ENCODE results near the gene SNORC.
A peak's percentile ranks its signal among the peaks of the same experiment; 100 is the strongest.

The SNORC gene

DNA sequence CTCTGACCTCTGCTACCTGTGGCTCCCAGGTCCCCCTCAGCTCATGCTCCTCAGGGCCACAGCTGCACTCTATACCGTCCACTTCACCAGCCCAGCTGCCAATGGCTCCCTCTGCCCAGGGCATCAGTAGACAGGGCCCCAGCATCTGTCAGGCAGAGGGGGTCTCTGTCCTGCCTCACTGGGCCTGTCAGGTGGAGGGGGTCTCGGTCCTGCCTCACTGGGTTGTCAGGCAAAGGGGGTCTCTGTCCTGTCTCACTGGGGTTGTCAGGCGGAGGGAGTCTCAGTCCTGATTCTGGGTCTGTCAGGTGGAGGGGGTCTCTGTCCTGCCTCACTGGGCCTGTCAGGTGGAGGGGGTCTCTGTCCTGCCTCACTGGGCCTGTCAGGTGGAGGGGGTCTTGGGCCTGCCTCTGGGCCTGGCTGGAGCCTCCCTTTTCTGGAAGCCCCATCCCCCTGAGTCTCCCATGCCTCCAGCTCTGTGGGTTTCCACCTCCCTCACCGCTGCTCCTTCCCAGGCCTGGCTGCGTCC, 19.9 kb downstream of the SNORC start:
- Histone ChIP-seq H3K9ac (ENCODE audit: low read depth, low read length, poor library complexity) (no peak overlapping the region), H3K18ac (ENCODE audit: low read length) (peak overlapping the region; percentile 40), H2AK5ac (ENCODE audit: low read depth, low read length) (peak overlapping the region; percentile 77), H4K91ac (ENCODE audit: low read depth, low read length, poor library complexity) (no peak overlapping the region), H2AFZ (ENCODE audit: low read length) (no peak overlapping the region), H2BK5ac (ENCODE audit: low read length) (no peak overlapping the region), H2BK120ac (ENCODE audit: low read depth, low read length) (no peak overlapping the region), H3K23ac (ENCODE audit: low read depth, low read length, poor library complexity) (no peak overlapping the region), H3K4me2 (ENCODE audit: insufficient read depth, low read length, poor library complexity, severe bottlenecking) (no peak overlapping the region), H2BK15ac (ENCODE audit: low read length) (peak overlapping the region; percentile 30), H3K4me1 (ENCODE audit: control insufficient read depth in 2 of 2, insufficient read depth in 1 of 2, low read depth in 1 of 2, low read length in 2 of 2) (peaks cover 6 to 10% of the 10 kb centered on the region in 2 donors), H3K9me3 (replicated peaks in 1 of 2; ENCODE audit: control insufficient read depth in 2 of 2, insufficient read depth in 1 of 2, low read depth in 1 of 2, low read length in 2 of 2) (peaks cover 0 to 3% of the 10 kb centered on the region in 2 donors), H3K14ac (ENCODE audit: low read length) (no peak overlapping the region), H3K36me3 (replicated peaks in 1 of 2; ENCODE audit: control insufficient read depth in 2 of 2, insufficient read depth in 2 of 2, low read length in 2 of 2) (no peaks in the 10 kb centered on the region), H3K27me3 (ENCODE audit: control insufficient read depth in 3 of 3, insufficient read depth in 3 of 3, low read depth in 1 of 3, low read length in 3 of 3) (no peaks in the 10 kb centered on the region), H3K4me3 (ENCODE audit: low read length in 2 of 2) (no peak overlapping the region), H2BK12ac (ENCODE audit: low read length) (no peak overlapping the region), H4K8ac (ENCODE audit: low read depth, low read length) (no peak overlapping the region), H3K4ac (ENCODE audit: low read length) (no peak overlapping the region), H3K27ac (replicated peaks; ENCODE audit: low read length) (no peak overlapping the region), H3K79me1 (ENCODE audit: low read depth, low read length) (no peaks in the 10 kb centered on the region)
- no peak for DNase-seq (ENCODE audit: low spot score)
- WGBS, 2 donors (ENCODE audit: extremely low coverage in 2 of 2, insufficient read length in 2 of 2, insufficient replicate concordance in 1 of 2), result no CpG with 5 or more reads among the region's 5 CpGs

DNA sequence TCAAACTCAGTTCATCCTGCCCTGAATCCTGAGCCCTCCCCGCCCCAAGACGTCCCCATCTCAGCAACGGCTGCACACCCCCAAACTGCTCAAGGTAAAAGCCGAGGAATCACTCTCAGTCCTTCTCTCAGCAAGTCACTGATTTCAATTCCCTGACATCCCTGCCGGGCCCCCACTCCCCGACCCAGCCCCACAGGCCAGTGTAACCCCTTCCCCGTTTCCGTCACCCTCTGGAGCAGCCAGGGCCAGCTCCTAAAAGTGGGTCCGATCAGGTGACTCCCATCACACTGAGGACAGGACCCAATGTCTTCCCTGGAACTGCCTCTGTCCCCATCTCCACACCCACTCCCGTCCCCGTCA, 20.5 kb downstream of the SNORC start:
- Histone ChIP-seq H3K4ac (ENCODE audit: low read length) (no peak overlapping the region), H2BK15ac (ENCODE audit: low read length) (peak overlapping the region; percentile 30), H3K9ac (ENCODE audit: low read depth, low read length, poor library complexity) (no peak overlapping the region), H2BK12ac (ENCODE audit: low read length) (no peak overlapping the region), H4K8ac (ENCODE audit: low read depth, low read length) (no peak overlapping the region), H3K27me3 (ENCODE audit: control insufficient read depth in 3 of 3, insufficient read depth in 3 of 3, low read depth in 1 of 3, low read length in 3 of 3) (no peaks in the 10 kb centered on the region), H3K27ac (replicated peaks; ENCODE audit: low read length) (no peak overlapping the region), H2AFZ (ENCODE audit: low read length) (peak overlapping the region; percentile 67), H3K9me3 (replicated peaks in 1 of 2; ENCODE audit: control insufficient read depth in 2 of 2, insufficient read depth in 1 of 2, low read depth in 1 of 2, low read length in 2 of 2) (peaks cover 0 to 3% of the 10 kb centered on the region in 2 donors), H3K36me3 (replicated peaks in 1 of 2; ENCODE audit: control insufficient read depth in 2 of 2, insufficient read depth in 2 of 2, low read length in 2 of 2) (no peaks in the 10 kb centered on the region), H2BK5ac (ENCODE audit: low read length) (no peak overlapping the region), H3K4me1 (ENCODE audit: control insufficient read depth in 2 of 2, insufficient read depth in 1 of 2, low read depth in 1 of 2, low read length in 2 of 2) (peaks cover 6 to 10% of the 10 kb centered on the region in 2 donors), H2AK5ac (ENCODE audit: low read depth, low read length) (peak overlapping the region; percentile 77), H3K4me3 (ENCODE audit: low read length in 2 of 2) (no peak overlapping the region), H3K79me1 (ENCODE audit: low read depth, low read length) (no peaks in the 10 kb centered on the region), H2BK120ac (ENCODE audit: low read depth, low read length) (no peak overlapping the region), H4K91ac (ENCODE audit: low read depth, low read length, poor library complexity) (no peak overlapping the region), H3K14ac (ENCODE audit: low read length) (no peak overlapping the region), H3K4me2 (ENCODE audit: insufficient read depth, low read length, poor library complexity, severe bottlenecking) (no peak overlapping the region), H3K18ac (ENCODE audit: low read length) (peak overlapping the region; percentile 89), H3K23ac (ENCODE audit: low read depth, low read length, poor library complexity) (no peak overlapping the region)
- DNase-seq (ENCODE audit: low spot score), result no peak
- no CpG with 5 or more reads among the region's 11 CpGs for WGBS, 2 donors (ENCODE audit: extremely low coverage in 2 of 2, insufficient read length in 2 of 2, insufficient replicate concordance in 1 of 2)

DNA sequence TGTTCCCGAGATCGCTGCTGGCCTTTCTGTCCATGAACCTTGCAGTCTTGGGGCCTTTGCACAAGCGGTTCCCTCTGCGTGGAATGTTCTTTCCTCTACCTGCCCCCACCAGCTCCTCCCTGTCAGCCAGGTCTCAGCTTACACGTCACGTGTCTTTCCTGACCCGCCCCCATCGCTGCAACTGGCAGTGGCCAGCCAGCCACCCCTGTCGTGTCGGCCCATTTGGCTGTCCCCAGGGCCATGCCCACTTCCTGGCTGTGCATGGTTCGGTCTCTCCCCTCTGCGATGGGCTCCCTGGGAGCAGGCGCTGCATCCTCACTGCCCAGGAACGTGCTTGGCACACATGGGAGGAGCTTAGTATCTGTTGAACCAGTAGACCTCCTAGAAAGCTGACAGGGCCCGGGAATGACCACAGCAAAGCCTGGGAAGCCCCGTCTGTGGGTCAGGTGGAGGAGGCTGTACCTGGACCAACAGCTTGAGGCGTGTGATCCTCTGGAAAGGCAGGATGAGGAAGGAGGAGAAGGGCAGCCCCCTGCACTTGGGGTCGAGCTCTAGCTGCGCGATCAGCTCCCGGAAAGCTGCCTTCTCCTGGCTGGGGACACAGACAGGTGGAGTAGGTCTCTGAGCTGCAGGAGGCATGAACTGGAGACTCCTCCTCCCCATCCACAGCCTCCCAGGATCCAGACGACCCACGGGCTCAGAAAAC, 21.0 kb downstream of the SNORC start:
- Histone ChIP-seq H2BK120ac (ENCODE audit: low read depth, low read length) (no peak overlapping the region), H3K4me3 (ENCODE audit: low read length in 2 of 2) (no peak overlapping the region), H2AFZ (ENCODE audit: low read length) (peak overlapping the region; percentile 67), H2BK15ac (ENCODE audit: low read length) (peak overlapping the region; percentile 30), H3K14ac (ENCODE audit: low read length) (no peak overlapping the region), H3K9ac (ENCODE audit: low read depth, low read length, poor library complexity) (no peak overlapping the region), H3K9me3 (replicated peaks in 1 of 2; ENCODE audit: control insufficient read depth in 2 of 2, insufficient read depth in 1 of 2, low read depth in 1 of 2, low read length in 2 of 2) (peaks cover 0 to 2% of the 10 kb centered on the region in 2 donors), H2AK5ac (ENCODE audit: low read depth, low read length) (no peak overlapping the region), H2BK5ac (ENCODE audit: low read length) (no peak overlapping the region), H3K23ac (ENCODE audit: low read depth, low read length, poor library complexity) (no peak overlapping the region), H3K4me1 (ENCODE audit: control insufficient read depth in 2 of 2, insufficient read depth in 1 of 2, low read depth in 1 of 2, low read length in 2 of 2) (peaks cover 6 to 10% of the 10 kb centered on the region in 2 donors), H3K18ac (ENCODE audit: low read length) (peak overlapping the region; percentile 89), H3K79me1 (ENCODE audit: low read depth, low read length) (no peaks in the 10 kb centered on the region), H3K36me3 (replicated peaks in 1 of 2; ENCODE audit: control insufficient read depth in 2 of 2, insufficient read depth in 2 of 2, low read length in 2 of 2) (no peaks in the 10 kb centered on the region), H3K27me3 (ENCODE audit: control insufficient read depth in 3 of 3, insufficient read depth in 3 of 3, low read depth in 1 of 3, low read length in 3 of 3) (no peaks in the 10 kb centered on the region), H4K91ac (ENCODE audit: low read depth, low read length, poor library complexity) (no peak overlapping the region), H3K27ac (replicated peaks; ENCODE audit: low read length) (no peak overlapping the region), H3K4ac (ENCODE audit: low read length) (peak overlapping the region; percentile 24), H2BK12ac (ENCODE audit: low read length) (peak overlapping the region; percentile 76), H4K8ac (ENCODE audit: low read depth, low read length) (peak overlapping the region; percentile 94), H3K4me2 (ENCODE audit: insufficient read depth, low read length, poor library complexity, severe bottlenecking) (no peak overlapping the region)
- no peak for DNase-seq (ENCODE audit: low spot score)
- no CpG with 5 or more reads among the region's 23 CpGs for WGBS, 2 donors (ENCODE audit: extremely low coverage in 2 of 2, insufficient read length in 2 of 2, insufficient replicate concordance in 1 of 2)

DNA sequence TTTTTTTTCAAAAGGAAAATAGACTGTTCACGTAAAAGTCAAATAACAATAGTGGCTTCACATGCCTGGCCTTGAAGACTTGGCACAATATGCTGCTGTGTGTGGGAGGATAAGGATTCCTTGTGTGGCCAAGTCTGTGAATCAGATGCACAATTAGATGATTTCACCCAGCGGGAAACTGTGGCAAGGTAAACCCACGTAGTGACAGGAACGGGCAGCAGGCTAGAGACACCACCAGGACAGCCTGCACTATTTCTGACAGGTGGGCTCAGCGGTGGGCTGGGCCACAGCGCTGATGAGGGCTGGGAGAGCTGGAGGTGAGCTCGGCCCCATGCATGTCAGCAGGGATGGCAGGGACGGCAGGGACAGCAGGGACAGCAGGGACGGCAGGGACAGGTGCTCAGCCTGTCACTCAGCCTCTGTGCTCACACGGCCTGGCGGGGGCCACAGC, 21.6 kb downstream of the SNORC start:
- H2AFZ ChIP-seq (ENCODE audit: low read length), result peak overlapping the region; percentile 67
- H3K9me3 ChIP-seq (replicated peaks in 1 of 2; ENCODE audit: control insufficient read depth in 2 of 2, insufficient read depth in 1 of 2, low read depth in 1 of 2, low read length in 2 of 2), result no peaks in the 10 kb centered on the region
- no peak overlapping the region for H3K4me2 ChIP-seq (ENCODE audit: insufficient read depth, low read length, poor library complexity, severe bottlenecking)
- H2BK5ac ChIP-seq (ENCODE audit: low read length), result no peak overlapping the region
- H3K27me3 ChIP-seq (ENCODE audit: control insufficient read depth in 3 of 3, insufficient read depth in 3 of 3, low read depth in 1 of 3, low read length in 3 of 3), result no peaks in the 10 kb centered on the region
- WGBS, 2 donors (ENCODE audit: extremely low coverage in 2 of 2, insufficient read length in 2 of 2, insufficient replicate concordance in 1 of 2), result no CpG with 5 or more reads among the region's 11 CpGs
- no peak overlapping the region for H3K27ac ChIP-seq (replicated peaks; ENCODE audit: low read length)
- no peak overlapping the region for H3K23ac ChIP-seq (ENCODE audit: low read depth, low read length, poor library complexity)
- no peak overlapping the region for H4K91ac ChIP-seq (ENCODE audit: low read depth, low read length, poor library complexity)
- no peak overlapping the region for H4K8ac ChIP-seq (ENCODE audit: low read depth, low read length)
- no peaks in the 10 kb centered on the region for H3K36me3 ChIP-seq (replicated peaks in 1 of 2; ENCODE audit: control insufficient read depth in 2 of 2, insufficient read depth in 2 of 2, low read length in 2 of 2)
- peaks cover 6 to 10% of the 10 kb centered on the region in 2 donors for H3K4me1 ChIP-seq (ENCODE audit: control insufficient read depth in 2 of 2, insufficient read depth in 1 of 2, low read depth in 1 of 2, low read length in 2 of 2)
- no peak overlapping the region for H3K14ac ChIP-seq (ENCODE audit: low read length)
- DNase-seq (ENCODE audit: low spot score), result no peak
- H3K18ac ChIP-seq (ENCODE audit: low read length), result peak overlapping the region; percentile 25
- H3K79me1 ChIP-seq (ENCODE audit: low read depth, low read length), result no peaks in the 10 kb centered on the region
- H2BK12ac ChIP-seq (ENCODE audit: low read length), result peak overlapping the region; percentile 14
- no peak overlapping the region for H3K4ac ChIP-seq (ENCODE audit: low read length)
- H2BK120ac ChIP-seq (ENCODE audit: low read depth, low read length), result no peak overlapping the region
- no peak overlapping the region for H3K4me3 ChIP-seq (ENCODE audit: low read length in 2 of 2)
- H2BK15ac ChIP-seq (ENCODE audit: low read length), result no peak overlapping the region
- no peak overlapping the region for H3K9ac ChIP-seq (ENCODE audit: low read depth, low read length, poor library complexity)
- H2AK5ac ChIP-seq (ENCODE audit: low read depth, low read length), result peak overlapping the region; percentile 36

Measured in neuronal stem cell (in vitro differentiated cells).